Fibroblast of lung (primary cell): ENCODE results near the gene GSTT4. TPM values are rescaled to one million over a fixed set of nuclear protein-coding genes. Genes with fewer than 3 reads are reported as not detected.
"Not testable (repeated sequence)": the region's sequence is repeated elsewhere in the genome, so short reads cannot be mapped to it uniquely, and the experiment has no call there.

ENCODE experiments used
- DNase-seq, 2 donors: peaks; one replicate each; pipeline versions ENCODE4 v3.0.0 to v3.0.0-alpha.2; 2010; ENCODE audit warnings: low read depth in 2 of 2
- H2AFZ ChIP-seq: 2 replicates; pipeline ENCODE4 v1.5.1; 2012; ENCODE audit warnings: low read length, control low read depth, inconsistent platforms
- H3K27ac ChIP-seq: 2 replicates; pipeline ENCODE4 v1.5.1; 2011; ENCODE audit warnings: low read length, control low read depth; ENCODE audit not compliant: insufficient read depth
- H3K27me3 ChIP-seq: 2 replicates; pipeline ENCODE4 v1.5.1; 2011; ENCODE audit warnings: mild to moderate bottlenecking, low read length; ENCODE audit not compliant: control insufficient read depth, insufficient read depth
- H3K36me3 ChIP-seq: 2 replicates; pipeline ENCODE4 v1.5.1; 2011; ENCODE audit warnings: low read length; ENCODE audit not compliant: control insufficient read depth, insufficient read depth
- H3K4me1 ChIP-seq: 2 replicates; pipeline ENCODE4 v1.5.1; 2011; ENCODE audit warnings: low read length; ENCODE audit not compliant: control insufficient read depth, insufficient read depth; ENCODE audit errors: extremely low read depth
- H3K4me2 ChIP-seq: 2 replicates; pipeline ENCODE4 v1.5.1; 2011; ENCODE audit warnings: low read length, control low read depth; ENCODE audit not compliant: insufficient read depth; ENCODE audit errors: extremely low read depth
- H3K4me3 ChIP-seq, 4 experiments: fragments of 200-600 bp in 1 of 4; sonication (generic) in 1 of 4; replicated peaks in 1 of 4; 2 replicates each; pipeline ENCODE4 v1.5.1; 2011 to 2016; ENCODE audit warnings: low read length in 4 of 4, low read depth in 3 of 4, mild to moderate bottlenecking in 3 of 4, control low read depth in 2 of 4, inconsistent platforms in 1 of 4, mixed read lengths in 1 of 4; ENCODE audit not compliant: insufficient read depth in 1 of 4; ENCODE audit errors: control extremely low read depth in 1 of 4
- H3K79me2 ChIP-seq: 2 replicates; pipeline ENCODE4 v1.5.1; 2012; ENCODE audit warnings: mild to moderate bottlenecking, low read length, inconsistent platforms; ENCODE audit not compliant: control insufficient read depth, insufficient read depth
- H3K9ac ChIP-seq: 2 replicates; pipeline ENCODE4 v1.5.1; 2011; ENCODE audit warnings: mild to moderate bottlenecking, low read length, control low read depth; ENCODE audit not compliant: insufficient read depth
- H3K9me3 ChIP-seq: 2 replicates; pipeline ENCODE4 v1.5.1; 2012; ENCODE audit warnings: low read depth, low read length; ENCODE audit not compliant: control insufficient read depth, insufficient read depth
- H4K20me1 ChIP-seq: 2 replicates; pipeline ENCODE4 v1.5.1; 2011; ENCODE audit warnings: low read length; ENCODE audit not compliant: control insufficient read depth, insufficient read depth; ENCODE audit errors: extremely low read depth
- EZH2 ChIP-seq: IDR thresholded peaks from 2 replicates; pipeline ENCODE4 v1.5.1; 2012; ENCODE audit warnings: low read length, control low read depth, mild to moderate bottlenecking; ENCODE audit errors: missing control alignments
- polyA plus RNA-seq, 2 donors: library from polyadenylated mRNA; depleted of rRNA in 1 of 2; stranded (reverse) in 1 of 2; unstranded in 1 of 2; fragments of >200 nt; gene quantifications; 2 replicates each; pipeline ENCODE4 v1.2.1, GENCODE V29; 2011 to 2012; ENCODE audit warnings: missing spikeins in 1 of 2
- total RNA-seq: library from RNA; depleted of rRNA; stranded (reverse); fragments of >200 nt; gene quantifications from 2 replicates; pipeline ENCODE4 v1.2.1, GENCODE V29; 2014
- TF ChIP-seq, protein P1 (sequence below), 2 donors: IDR thresholded peaks in 1 of 2; conservative IDR thresholded peaks in 1 of 2; 1 replicate in 1 of 2; 2 replicates in 1 of 2; pipeline ENCODE4 v1.5.1; 2011 to 2012; ENCODE audit warnings: low read length in 2 of 2, control low read depth in 1 of 2, inconsistent platforms in 1 of 2, low read depth in 1 of 2, mild to moderate bottlenecking in 1 of 2

The GSTT4 gene
- total and polyA plus RNA-seq, 2 donors (not counting 1 experiment from before 2014, with no cell fraction given): not detected

GRCh38 chr22:24002272-24002671 lies 3.0 kb downstream of the GSTT4 start:
- Histone ChIP-seq H3K4me2 (no peak overlapping the region), H3K27ac (no peak overlapping the region), H2AFZ (no peak overlapping the region), H3K4me3 (no peak overlapping the region), H4K20me1 (no peaks in the 10 kb centered on the region), H3K27me3 (peaks cover 3% of the 10 kb centered on the region), H3K79me2 (no peaks in the 10 kb centered on the region), H3K4me1 (no peaks in the 10 kb centered on the region), H3K9ac (no peak overlapping the region), H3K36me3 (no peaks in the 10 kb centered on the region), H3K9me3 (no peaks in the 10 kb centered on the region)
- no peak for TF ChIP-seq EZH2
- TF ChIP-seq, protein P1, sequence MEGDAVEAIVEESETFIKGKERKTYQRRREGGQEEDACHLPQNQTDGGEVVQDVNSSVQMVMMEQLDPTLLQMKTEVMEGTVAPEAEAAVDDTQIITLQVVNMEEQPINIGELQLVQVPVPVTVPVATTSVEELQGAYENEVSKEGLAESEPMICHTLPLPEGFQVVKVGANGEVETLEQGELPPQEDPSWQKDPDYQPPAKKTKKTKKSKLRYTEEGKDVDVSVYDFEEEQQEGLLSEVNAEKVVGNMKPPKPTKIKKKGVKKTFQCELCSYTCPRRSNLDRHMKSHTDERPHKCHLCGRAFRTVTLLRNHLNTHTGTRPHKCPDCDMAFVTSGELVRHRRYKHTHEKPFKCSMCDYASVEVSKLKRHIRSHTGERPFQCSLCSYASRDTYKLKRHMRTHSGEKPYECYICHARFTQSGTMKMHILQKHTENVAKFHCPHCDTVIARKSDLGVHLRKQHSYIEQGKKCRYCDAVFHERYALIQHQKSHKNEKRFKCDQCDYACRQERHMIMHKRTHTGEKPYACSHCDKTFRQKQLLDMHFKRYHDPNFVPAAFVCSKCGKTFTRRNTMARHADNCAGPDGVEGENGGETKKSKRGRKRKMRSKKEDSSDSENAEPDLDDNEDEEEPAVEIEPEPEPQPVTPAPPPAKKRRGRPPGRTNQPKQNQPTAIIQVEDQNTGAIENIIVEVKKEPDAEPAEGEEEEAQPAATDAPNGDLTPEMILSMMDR (conservative IDR thresholded peaks at IDR 0.05 in 1 of 2, IDR thresholded peaks at IDR 0.05 in 1 of 2; ENCODE audit: low read depth in 1 of 2, low read length in 2 of 2): no peak
- no peak for DNase-seq

DNA sequence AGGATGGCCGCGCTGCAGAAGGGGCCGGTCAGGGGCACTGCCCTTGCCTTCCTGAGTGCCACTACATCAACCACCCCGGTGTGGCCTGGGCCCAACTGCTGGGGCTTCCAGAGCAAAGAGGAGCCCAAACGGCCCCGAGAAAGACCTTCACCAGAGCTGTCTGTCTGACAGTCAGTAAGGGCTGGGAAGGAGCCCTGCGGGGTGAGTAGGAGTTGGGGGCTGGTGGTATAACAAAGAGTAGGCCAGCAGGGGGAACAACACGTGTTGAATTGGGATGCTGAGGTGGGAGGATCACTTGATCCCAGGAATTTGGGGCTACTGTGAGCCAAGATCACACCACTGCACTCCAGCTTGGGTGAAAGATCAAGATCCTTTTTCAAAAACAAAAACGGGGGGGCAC lies 3.9 kb downstream of the GSTT4 start:
- Histone ChIP-seq H3K4me2 (no peak overlapping the region), H2AFZ (no peak overlapping the region), H3K27me3 (peaks cover 3% of the 10 kb centered on the region), H3K4me1 (no peaks in the 10 kb centered on the region), H3K4me3 (no peak overlapping the region), H3K9me3 (no peaks in the 10 kb centered on the region), H4K20me1 (no peaks in the 10 kb centered on the region), H3K9ac (no peak overlapping the region), H3K79me2 (no peaks in the 10 kb centered on the region), H3K27ac (no peak overlapping the region), H3K36me3 (no peaks in the 10 kb centered on the region)
- TF ChIP-seq EZH2: no peak
- TF ChIP-seq, protein P1 (conservative IDR thresholded peaks at IDR 0.05 in 1 of 2, IDR thresholded peaks at IDR 0.05 in 1 of 2; ENCODE audit: low read depth in 1 of 2, low read length in 2 of 2): no peak
- DNase-seq: no peak

DNA sequence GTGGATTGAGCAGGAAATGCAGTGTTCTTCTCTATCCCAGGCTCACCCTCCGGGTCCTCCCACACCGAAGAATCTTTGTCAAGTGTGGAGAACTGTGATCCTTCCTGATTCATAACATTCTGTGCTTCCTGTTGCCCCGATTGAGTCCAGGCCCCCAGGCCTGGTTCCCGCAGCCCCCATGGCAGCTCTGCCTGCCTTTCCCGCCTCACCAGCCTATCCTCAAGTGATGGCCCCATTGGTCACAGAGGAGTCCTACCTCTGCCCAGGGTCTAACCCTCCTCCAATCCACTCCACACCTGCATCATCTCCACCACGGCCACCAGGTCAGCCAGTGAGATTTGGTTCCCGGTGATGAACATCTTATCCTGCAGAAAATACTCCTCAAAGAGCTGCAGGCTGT lies 5.5 kb downstream of the GSTT4 start:
- not testable (repeated sequence) for H3K9me3 ChIP-seq, H3K9ac ChIP-seq, H3K27me3 ChIP-seq, H4K20me1 ChIP-seq, H3K27ac ChIP-seq, H3K36me3 ChIP-seq, DNase-seq, H3K79me2 ChIP-seq, H2AFZ ChIP-seq, H3K4me3 ChIP-seq, H3K4me1 ChIP-seq, H3K4me2 ChIP-seq

DNA sequence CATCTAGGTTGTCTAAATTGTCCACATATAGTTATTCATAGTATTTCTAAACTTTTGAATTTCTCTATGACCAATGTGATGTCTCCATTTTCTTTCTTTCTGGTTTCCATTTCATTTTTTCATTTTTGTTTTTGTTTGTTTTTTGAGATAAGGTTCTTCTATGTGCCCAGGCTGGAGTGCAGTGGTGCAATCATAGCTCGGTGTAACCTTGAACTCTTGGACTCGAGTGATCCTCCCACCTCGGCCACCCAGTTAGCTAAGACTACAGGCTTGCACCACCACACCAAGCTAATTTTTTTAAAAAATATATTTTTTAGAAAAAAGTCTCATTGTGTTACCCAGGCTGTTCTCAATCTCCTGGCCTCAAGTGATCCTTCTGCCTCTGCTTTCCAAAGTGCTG lies 8.2 kb downstream of the GSTT4 start:
- Histone ChIP-seq H3K4me1 (no peaks in the 10 kb centered on the region), H3K36me3 (no peaks in the 10 kb centered on the region), H3K27me3 (peaks cover under 1% of the 10 kb centered on the region), H4K20me1 (no peaks in the 10 kb centered on the region), H3K9ac (no peak overlapping the region), H2AFZ (no peak overlapping the region), H3K9me3 (no peaks in the 10 kb centered on the region), H3K4me2 (no peak overlapping the region), H3K79me2 (no peaks in the 10 kb centered on the region), H3K4me3 (no peak overlapping the region), H3K27ac (no peak overlapping the region)
- TF ChIP-seq, protein P1 (conservative IDR thresholded peaks at IDR 0.05 in 1 of 2, IDR thresholded peaks at IDR 0.05 in 1 of 2; ENCODE audit: low read depth in 1 of 2, low read length in 2 of 2): no peak
- no peak for TF ChIP-seq EZH2
- DNase-seq: no peak

- not testable (repeated sequence) for H3K79me2 ChIP-seq, H3K9ac ChIP-seq, H3K4me2 ChIP-seq, H3K36me3 ChIP-seq, H3K4me3 ChIP-seq, H4K20me1 ChIP-seq, H3K27ac ChIP-seq, H3K27me3 ChIP-seq, DNase-seq, H3K4me1 ChIP-seq, H2AFZ ChIP-seq, H3K9me3 ChIP-seq
Observed at GRCh38 chr22:23993581-23994177, 11.6 kb downstream of the GSTT4 start.
